ENCODE results near the gene EXOC4. TPM values are rescaled to one million over a fixed set of nuclear protein-coding genes. Genes with fewer than 3 reads are reported as not detected.

EXOC4 gene
- total RNA-seq, 2 donors from 2014 or later = 106 to 115 TPM

GRCh38 chr7:133861876-133862275 is 609.0 kb downstream of the EXOC4 start:
- H3K4me3 ChIP-seq (ENCODE audit: low read length) = no peak overlapping the region
- WGBS, 2 experiments (ENCODE audit: insufficient coverage in 1 of 2, insufficient read length in 1 of 2) = 98% methylated on average over 4 of the region's 4 CpGs; no CpG with 5 or more reads in 1 of the 2 experiments

GRCh38 chr7:133863362-133864061 is 610.6 kb downstream of the EXOC4 start:
- H3K4me1 Mint-ChIP-seq = peaks cover 53% of the 10 kb centered on the region
- WGBS, 2 experiments (ENCODE audit: insufficient coverage in 1 of 2, insufficient read length in 1 of 2) = no CpG with 5 or more reads among the region's 1 CpG
- no peak overlapping the region for H3K4me3 Mint-ChIP-seq
- Histone ChIP-seq H3K27me3 (ENCODE audit: control insufficient read depth, insufficient read depth, low read length, poor library complexity, severe bottlenecking) (peaks cover 13% of the 10 kb centered on the region), H3K9me3 (ENCODE audit: control insufficient read depth, low read length) (no peaks in the 10 kb centered on the region), H3K4me3 (ENCODE audit: low read length) (peak overlapping the region; percentile 8), H3K9ac (ENCODE audit: extremely low read depth, low read length, poor library complexity, severe bottlenecking) (no peak overlapping the region), H3K36me3 (ENCODE audit: control insufficient read depth, insufficient read depth, low read length) (no peaks in the 10 kb centered on the region), H3K4me1 (ENCODE audit: control insufficient read depth, insufficient read depth, low read length) (peaks cover 17% of the 10 kb centered on the region), H3K27ac (ENCODE audit: low read depth, low read length) (no peak overlapping the region)
- H3K27ac Mint-ChIP-seq = no peak overlapping the region
- H3K9me3 Mint-ChIP-seq = no peaks in the 10 kb centered on the region
- no peak for TF ChIP-seq CTCF (conservative IDR thresholded peaks at IDR 0.05)
- H3K36me3 Mint-ChIP-seq (ENCODE audit: low read depth) = peaks cover 3% of the 10 kb centered on the region
- H3K27me3 Mint-ChIP-seq (ENCODE audit: insufficient read depth) = peaks cover 5% of the 10 kb centered on the region
- no peak for DNase-seq

More at GRCh38 chr7:133861876-133862275, 609.0 kb downstream of the EXOC4 start:
- H3K27ac ChIP-seq (ENCODE audit: low read depth, low read length) = no peak overlapping the region
- TF ChIP-seq CTCF (conservative IDR thresholded peaks at IDR 0.05) = no peak
- no peak overlapping the region for H3K9ac ChIP-seq (ENCODE audit: extremely low read depth, low read length, poor library complexity, severe bottlenecking)
- peaks cover 39% of the 10 kb centered on the region for H3K4me1 Mint-ChIP-seq
- H3K9me3 ChIP-seq (ENCODE audit: control insufficient read depth, low read length) = peaks cover 10% of the 10 kb centered on the region
- no peak overlapping the region for H3K27ac Mint-ChIP-seq
- peaks cover 10% of the 10 kb centered on the region for H3K27me3 ChIP-seq (ENCODE audit: control insufficient read depth, insufficient read depth, low read length, poor library complexity, severe bottlenecking)
- peaks cover 4% of the 10 kb centered on the region for H3K27me3 Mint-ChIP-seq (ENCODE audit: insufficient read depth)
- H3K36me3 Mint-ChIP-seq (ENCODE audit: low read depth) = peaks cover 9% of the 10 kb centered on the region
- H3K4me1 ChIP-seq (ENCODE audit: control insufficient read depth, insufficient read depth, low read length) = peaks cover 14% of the 10 kb centered on the region
- H3K36me3 ChIP-seq (ENCODE audit: control insufficient read depth, insufficient read depth, low read length) = no peaks in the 10 kb centered on the region
- no peaks in the 10 kb centered on the region for H3K9me3 Mint-ChIP-seq
- no peak overlapping the region for H3K4me3 Mint-ChIP-seq
- DNase-seq = no peak

GRCh38 chr7:133869556-133869955 is 616.7 kb downstream of the EXOC4 start:
- Mint-ChIP-seq H3K4me3 (no peak overlapping the region), H3K4me1 (peaks cover 38% of the 10 kb centered on the region), H3K9me3 (no peaks in the 10 kb centered on the region), H3K36me3 (ENCODE audit: low read depth) (no peaks in the 10 kb centered on the region), H3K27me3 (ENCODE audit: insufficient read depth) (peaks cover 5% of the 10 kb centered on the region), H3K27ac (no peak overlapping the region)
- Histone ChIP-seq H3K4me1 (ENCODE audit: control insufficient read depth, insufficient read depth, low read length) (peaks cover 7% of the 10 kb centered on the region), H3K4me3 (ENCODE audit: low read length) (no peak overlapping the region), H3K27ac (ENCODE audit: low read depth, low read length) (no peak overlapping the region), H3K36me3 (ENCODE audit: control insufficient read depth, insufficient read depth, low read length) (no peaks in the 10 kb centered on the region), H3K9ac (ENCODE audit: extremely low read depth, low read length, poor library complexity, severe bottlenecking) (no peak overlapping the region), H3K9me3 (ENCODE audit: control insufficient read depth, low read length) (no peaks in the 10 kb centered on the region), H3K27me3 (ENCODE audit: control insufficient read depth, insufficient read depth, low read length, poor library complexity, severe bottlenecking) (peaks cover 13% of the 10 kb centered on the region)
- no peak for DNase-seq
- 97 to 100% methylated on average over 1 of the region's 1 CpG for WGBS, 2 experiments (ENCODE audit: insufficient coverage in 1 of 2, insufficient read length in 1 of 2)
- no peak for TF ChIP-seq CTCF (conservative IDR thresholded peaks at IDR 0.05)
